Fibroblast of villous mesenchyme (primary cell): ENCODE data around the gene IL6. TPM values are rescaled to one million over a fixed set of nuclear protein-coding genes. Genes with fewer than 3 reads are reported as not detected.
"Not testable (repeated sequence)": the region's sequence is repeated elsewhere in the genome, so short reads cannot be mapped to it uniquely, and the experiment has no call there.

Experiments used
- DNase-seq: peaks from one replicate; pipeline ENCODE4 v3.0.0-alpha.2; 2010; ENCODE audit warnings: low read depth
- H3K4me3 ChIP-seq: 2 replicates; pipeline ENCODE4 v1.5.1; 2011; ENCODE audit warnings: low read depth, mild to moderate bottlenecking, low read length
- CTCF ChIP-seq: IDR thresholded peaks from 2 replicates; pipeline ENCODE4 v1.5.1; 2012; ENCODE audit warnings: low read depth, mild to moderate bottlenecking, low read length; ENCODE audit not compliant: insufficient read depth
- total RNA-seq: library from RNA; depleted of rRNA; stranded (reverse); fragments of >200 nt; gene quantifications from 2 replicates; pipeline ENCODE4 v1.2.3, GENCODE V29; 2012

The IL6 gene
- total RNA-seq, 1 donor, result 29.4 TPM

- no peak for DNase-seq
- no peak overlapping the region for H3K4me3 ChIP-seq
- no peak for TF ChIP-seq CTCF
Measured at GRCh38 chr7:22759721-22760120, 32.7 kb downstream of the IL6 start.

DNA sequence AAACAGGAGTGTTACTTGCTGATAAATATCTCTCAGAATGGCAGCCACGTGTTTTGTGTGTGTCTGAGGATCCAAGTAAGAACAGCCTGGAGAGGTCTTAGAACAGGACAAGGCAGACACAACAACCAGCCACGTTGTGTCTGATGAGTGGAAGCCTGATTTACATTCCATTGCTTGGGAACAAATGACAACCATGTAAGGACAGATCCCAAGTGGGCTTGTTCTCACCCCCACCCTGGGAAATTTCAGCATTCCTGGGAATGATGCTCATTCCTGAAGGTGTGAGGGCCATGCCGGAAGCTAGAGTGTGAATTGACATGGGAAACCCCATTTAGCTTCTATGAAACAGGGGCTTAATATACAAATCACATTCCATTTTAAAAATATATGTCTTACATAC is 35.9 kb downstream of the IL6 start:
- H3K4me3 ChIP-seq, result no peak overlapping the region
- peak; percentile 12 for DNase-seq
- TF ChIP-seq CTCF, result no peak

DNA sequence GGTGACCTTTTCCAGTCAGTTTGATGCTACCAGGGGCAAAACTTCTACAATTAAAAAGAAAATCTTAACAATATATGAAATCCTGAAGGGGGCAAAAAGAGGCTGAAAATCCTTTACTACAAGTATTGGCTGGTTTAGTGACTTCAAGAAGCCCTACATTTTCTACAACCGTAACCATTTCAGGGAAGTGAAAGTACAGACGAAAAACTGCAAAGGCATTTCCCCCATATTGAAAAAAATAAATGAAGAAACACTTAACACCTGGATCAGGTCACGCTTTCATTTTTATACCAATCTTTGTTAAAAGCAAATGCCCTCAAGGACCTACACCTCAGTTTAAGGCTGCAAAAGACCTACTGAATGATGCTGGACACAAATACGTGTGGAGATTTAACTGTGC is 38.6 kb downstream of the IL6 start:
- H3K4me3 ChIP-seq, result no peak overlapping the region
- no peak for TF ChIP-seq CTCF
- DNase-seq, result no peak

DNA sequence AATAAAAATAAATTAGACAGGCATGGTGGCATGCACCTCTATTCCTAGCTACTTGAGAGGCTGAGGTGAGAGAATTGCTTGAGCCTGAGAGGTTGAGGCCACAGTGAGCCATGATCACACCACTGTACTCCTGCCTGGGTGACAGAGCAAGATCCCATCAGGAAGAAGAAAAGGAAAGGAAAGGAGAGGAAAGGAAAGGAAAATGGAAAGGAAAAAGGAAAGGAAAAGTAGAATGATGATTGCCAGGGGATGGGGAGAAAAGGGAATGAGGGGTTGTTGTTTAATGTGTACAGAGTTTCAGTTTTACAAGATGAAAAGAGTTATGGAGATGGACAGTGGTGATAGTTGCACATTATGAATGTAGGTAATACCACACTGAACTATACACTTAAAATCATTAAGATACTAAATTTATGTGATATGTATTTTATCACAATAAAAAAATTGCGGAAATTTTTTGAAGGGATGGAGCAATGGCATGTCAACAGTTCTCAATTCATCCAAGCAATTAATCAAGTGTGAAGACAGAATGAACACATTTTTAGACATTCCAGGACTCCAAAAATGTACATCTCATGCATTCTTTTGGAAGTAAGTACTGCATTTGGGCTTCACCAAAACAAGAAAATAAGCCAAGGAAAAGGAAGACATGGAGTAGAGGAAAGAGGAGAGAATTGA is 44.3 kb downstream of the IL6 start:
- no peak for TF ChIP-seq CTCF
- no peak for DNase-seq
- no peak overlapping the region for H3K4me3 ChIP-seq

- DNase-seq, result no peak
- TF ChIP-seq CTCF, result no peak
- H3K4me3 ChIP-seq, result no peak overlapping the region
Measured at GRCh38 chr7:22771872-22772228, 44.9 kb downstream of the IL6 start.

- no peak overlapping the region for H3K4me3 ChIP-seq
- DNase-seq, result no peak
- no peak for TF ChIP-seq CTCF
Measured at GRCh38 chr7:22772885-22773284, 45.9 kb downstream of the IL6 start.

GRCh38 chr7:22776964-22777363 is 50.0 kb downstream of the IL6 start:
- no peak overlapping the region for H3K4me3 ChIP-seq
- TF ChIP-seq CTCF, result no peak
- DNase-seq, result no peak

DNA sequence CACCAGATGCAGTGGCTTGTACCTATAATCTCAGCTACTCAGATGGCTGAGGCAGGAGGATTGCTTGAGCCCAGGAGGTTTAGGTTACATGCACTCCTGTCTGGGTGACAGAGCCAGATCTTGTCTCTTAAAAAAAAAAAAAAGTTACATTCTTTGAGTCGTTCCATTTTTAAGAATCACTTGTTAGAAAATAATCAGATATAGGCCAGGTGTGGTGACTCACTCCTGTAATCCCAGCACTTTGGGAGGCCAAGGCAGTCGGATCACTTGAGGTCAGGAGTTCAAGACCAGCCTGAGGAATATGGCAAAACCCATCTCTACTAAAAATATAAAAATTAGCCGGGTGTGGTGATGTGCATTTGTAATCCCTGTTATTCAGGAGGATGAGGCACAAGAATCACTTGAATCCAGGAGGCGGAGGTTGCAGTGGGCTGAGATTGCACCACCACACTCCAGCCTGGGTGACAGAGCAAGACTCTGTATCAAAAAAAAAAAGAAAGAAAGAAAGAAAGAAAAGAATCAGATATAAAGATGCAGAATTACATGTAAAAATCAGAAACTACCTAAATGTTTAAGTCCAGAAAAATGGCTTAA is 52.8 kb downstream of the IL6 start:
- not testable (repeated sequence) for H3K4me3 ChIP-seq, DNase-seq
